ENCODE data around the gene MYOM3.

DNA sequence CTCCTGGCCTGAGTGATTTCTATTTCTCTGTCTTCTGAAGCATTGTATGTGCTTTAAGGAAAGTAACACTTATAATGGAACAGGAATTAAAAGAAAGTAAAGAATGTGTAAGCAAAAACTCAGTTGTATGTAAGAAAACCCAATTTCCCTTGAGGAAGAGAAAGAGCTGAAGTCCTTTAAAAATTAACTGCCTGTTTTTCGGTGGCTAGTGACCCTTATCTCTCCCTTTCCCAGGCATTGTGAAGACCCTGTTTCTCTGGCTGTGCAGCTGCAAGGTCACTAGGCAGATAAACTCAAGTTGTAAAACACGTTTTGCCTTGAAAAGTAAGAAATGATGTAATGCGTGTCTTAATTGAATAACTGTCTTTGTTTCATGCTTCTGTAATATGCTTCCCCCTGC lies 8.5 kb downstream of the MYOM3 start:
- no peak for TF ChIP-seq EZH2 (IDR thresholded peaks at IDR 0.05; ENCODE audit: borderline replicate concordance, low read depth, low read length, poor library complexity, severe bottlenecking)
- TF ChIP-seq, protein P1, sequence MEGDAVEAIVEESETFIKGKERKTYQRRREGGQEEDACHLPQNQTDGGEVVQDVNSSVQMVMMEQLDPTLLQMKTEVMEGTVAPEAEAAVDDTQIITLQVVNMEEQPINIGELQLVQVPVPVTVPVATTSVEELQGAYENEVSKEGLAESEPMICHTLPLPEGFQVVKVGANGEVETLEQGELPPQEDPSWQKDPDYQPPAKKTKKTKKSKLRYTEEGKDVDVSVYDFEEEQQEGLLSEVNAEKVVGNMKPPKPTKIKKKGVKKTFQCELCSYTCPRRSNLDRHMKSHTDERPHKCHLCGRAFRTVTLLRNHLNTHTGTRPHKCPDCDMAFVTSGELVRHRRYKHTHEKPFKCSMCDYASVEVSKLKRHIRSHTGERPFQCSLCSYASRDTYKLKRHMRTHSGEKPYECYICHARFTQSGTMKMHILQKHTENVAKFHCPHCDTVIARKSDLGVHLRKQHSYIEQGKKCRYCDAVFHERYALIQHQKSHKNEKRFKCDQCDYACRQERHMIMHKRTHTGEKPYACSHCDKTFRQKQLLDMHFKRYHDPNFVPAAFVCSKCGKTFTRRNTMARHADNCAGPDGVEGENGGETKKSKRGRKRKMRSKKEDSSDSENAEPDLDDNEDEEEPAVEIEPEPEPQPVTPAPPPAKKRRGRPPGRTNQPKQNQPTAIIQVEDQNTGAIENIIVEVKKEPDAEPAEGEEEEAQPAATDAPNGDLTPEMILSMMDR (conservative IDR thresholded peaks at IDR 0.05; ENCODE audit: low read depth, low read length), result no peak

Measured in A673 (cell line).